ENCODE results near the gene CIB4.

The CIB4 gene

GRCh38 chr2:26635401-26635800 is 5.8 kb downstream of the CIB4 start:
- no peak for DNase-seq (ENCODE audit: low read depth)
- TF ChIP-seq CTCF (IDR thresholded peaks at IDR 0.05; ENCODE audit: low read length, missing control alignments), result no peak
- H3K4me3 ChIP-seq (replicated peaks; ENCODE audit: low read depth, low read length), result no peak overlapping the region

GRCh38 chr2:26634636-26635230 is 6.4 kb downstream of the CIB4 start:
- H3K4me3 ChIP-seq (replicated peaks; ENCODE audit: low read depth, low read length), result no peak overlapping the region
- DNase-seq (ENCODE audit: low read depth), result no peak
- TF ChIP-seq CTCF (IDR thresholded peaks at IDR 0.05; ENCODE audit: low read length, missing control alignments), result no peak

- H3K4me3 ChIP-seq (replicated peaks; ENCODE audit: low read depth, low read length), result no peak overlapping the region
- DNase-seq (ENCODE audit: low read depth), result no peak
- TF ChIP-seq CTCF (IDR thresholded peaks at IDR 0.05; ENCODE audit: low read length, missing control alignments), result no peak
These were observed 7.1 kb downstream of the CIB4 start for GRCh38 chr2:26633993-26634595.

GRCh38 chr2:26633351-26633945 is 7.7 kb downstream of the CIB4 start:
- TF ChIP-seq CTCF (IDR thresholded peaks at IDR 0.05; ENCODE audit: low read length, missing control alignments), result no peak
- no peak for DNase-seq (ENCODE audit: low read depth)
- H3K4me3 ChIP-seq (replicated peaks; ENCODE audit: low read depth, low read length), result no peak overlapping the region

GRCh38 chr2:26632624-26633185 is 8.5 kb downstream of the CIB4 start:
- no peak for DNase-seq (ENCODE audit: low read depth)
- no peak for TF ChIP-seq CTCF (IDR thresholded peaks at IDR 0.05; ENCODE audit: low read length, missing control alignments)
- H3K4me3 ChIP-seq (replicated peaks; ENCODE audit: low read depth, low read length), result no peak overlapping the region

GRCh38 chr2:26631401-26632170 is 9.6 kb downstream of the CIB4 start:
- no peak for DNase-seq (ENCODE audit: low read depth)
- no peak overlapping the region for H3K4me3 ChIP-seq (replicated peaks; ENCODE audit: low read depth, low read length)
- no peak for TF ChIP-seq CTCF (IDR thresholded peaks at IDR 0.05; ENCODE audit: low read length, missing control alignments)

All from fibroblast of pulmonary artery (primary cell).